ENCODE results near the gene RAPGEF3.

The RAPGEF3 gene

GRCh38 chr12:47776471-47777143, 17.9 kb upstream of the RAPGEF3 start:
- no peak for FAIRE-seq

DNA sequence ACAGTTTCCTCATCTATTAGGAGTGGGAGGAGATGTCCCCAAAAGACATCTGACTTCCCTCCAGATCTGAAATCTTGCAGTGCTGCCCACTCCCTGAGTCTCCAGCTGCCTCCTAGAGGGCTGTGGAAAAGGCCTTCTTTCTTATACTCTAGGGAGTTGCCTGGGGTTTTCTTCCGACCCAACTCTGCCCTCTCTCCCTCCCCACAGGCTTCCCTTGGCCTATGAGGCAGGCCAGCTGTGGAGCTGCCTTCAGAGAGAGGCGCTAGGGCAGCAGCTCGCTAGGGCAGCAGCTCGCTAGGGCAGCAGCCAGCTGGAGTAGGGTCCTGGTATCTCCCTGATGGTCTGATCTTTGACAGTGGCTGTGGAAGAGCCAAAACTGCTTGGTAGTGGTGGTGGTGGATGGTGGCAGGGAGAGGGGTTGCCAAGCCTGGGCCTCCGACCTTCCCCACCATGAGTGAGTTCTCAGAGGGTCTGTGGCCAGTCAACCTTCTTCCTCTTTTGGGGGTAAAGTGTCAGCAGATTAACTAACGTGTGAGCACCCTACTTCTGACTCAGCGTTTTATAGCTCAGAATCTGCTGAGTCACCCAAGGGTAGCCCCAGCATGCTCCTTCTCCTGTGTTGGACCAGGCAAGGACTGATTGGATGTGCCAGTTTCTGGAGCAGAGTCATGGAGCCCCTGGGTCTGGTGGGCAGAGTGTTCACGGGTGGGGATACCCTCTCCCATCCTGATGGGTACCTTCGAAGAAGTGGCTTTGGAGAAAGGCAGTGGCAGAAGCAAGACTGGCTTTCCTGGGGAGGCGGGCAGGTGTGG, 16.6 kb upstream of the RAPGEF3 start:
- FAIRE-seq = no peak

DNA sequence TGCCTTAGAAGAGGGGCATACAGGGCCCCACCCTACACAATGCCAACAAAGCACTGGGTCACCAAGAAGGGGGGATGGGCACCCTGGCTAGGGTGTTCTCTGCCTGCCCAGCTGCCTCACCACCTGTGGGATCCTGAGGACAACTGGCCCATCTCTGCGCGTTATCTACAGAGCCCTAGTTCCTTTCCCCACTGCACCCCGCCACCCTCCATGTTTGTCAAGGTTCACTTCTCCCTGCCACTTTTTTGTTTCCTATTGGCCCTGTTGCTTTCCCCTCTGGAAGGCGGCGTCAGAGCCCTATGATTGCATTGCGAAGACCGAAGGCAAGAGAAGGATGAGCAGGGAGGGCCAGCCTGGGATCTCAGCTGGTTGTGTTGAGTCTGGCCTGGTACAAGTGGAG, 16.0 kb upstream of the RAPGEF3 start:
- no peak for FAIRE-seq

DNA sequence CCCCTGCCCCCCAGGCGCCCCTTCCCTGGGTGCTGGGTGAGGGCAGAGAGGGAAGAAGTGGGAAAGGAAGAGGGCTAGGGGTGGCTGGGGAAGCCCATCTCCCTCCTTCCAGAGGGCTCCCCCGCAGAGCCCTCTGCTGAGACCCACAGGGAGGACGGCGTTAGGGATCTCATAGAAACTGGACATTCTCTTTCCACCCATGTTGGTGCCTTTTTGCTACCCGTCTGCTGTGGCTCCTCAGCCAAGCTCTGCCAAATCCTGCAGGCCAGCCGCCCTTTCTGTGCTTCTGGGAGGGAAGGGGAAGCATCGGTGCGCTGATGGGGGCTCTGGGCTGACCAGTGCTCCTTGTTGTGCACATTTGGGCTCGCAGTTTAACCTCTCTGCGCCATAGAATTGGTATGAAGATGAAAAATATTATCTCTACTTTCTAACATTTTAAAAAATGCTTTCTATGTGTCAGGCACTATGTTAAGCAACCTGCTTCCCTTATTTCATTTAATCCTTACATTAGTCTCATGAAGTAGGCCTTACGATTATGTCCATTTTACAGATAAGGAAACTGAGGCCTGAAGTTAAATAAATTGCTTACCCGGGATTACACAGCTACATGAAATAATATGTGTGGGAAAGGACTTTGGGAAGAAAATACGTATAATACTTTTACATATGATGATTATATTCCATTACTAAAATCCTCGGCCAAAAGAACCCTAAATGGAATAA, 15.3 kb upstream of the RAPGEF3 start:
- no peak for FAIRE-seq

- FAIRE-seq = no peak
Observed at GRCh38 chr12:47773062-47773857, 14.6 kb upstream of the RAPGEF3 start, which contains the start of gene SLC48A1. SLC48A1 (plus strand) TSS chr12:47773238; CDS start chr12:47773305, 67 bp downstream.

- FAIRE-seq = no peak
Observed at GRCh38 chr12:47772738-47773061, 14.0 kb upstream of the RAPGEF3 start.

GRCh38 chr12:47772094-47772660, 13.5 kb upstream of the RAPGEF3 start:
- no peak for FAIRE-seq

GRCh38 chr12:47771304-47771703, 12.6 kb upstream of the RAPGEF3 start:
- FAIRE-seq = no peak

- FAIRE-seq = no peak
Observed at GRCh38 chr12:47770086-47770726, 11.5 kb upstream of the RAPGEF3 start.

- FAIRE-seq = no peak
Observed at GRCh38 chr12:47769234-47770085, 10.8 kb upstream of the RAPGEF3 start.

- FAIRE-seq = no peak
Observed at GRCh38 chr12:47768323-47768811, 9.7 kb upstream of the RAPGEF3 start.

GRCh38 chr12:47767216-47767724, 8.6 kb upstream of the RAPGEF3 start:
- FAIRE-seq = no peak

- FAIRE-seq = no peak
Observed at GRCh38 chr12:47766502-47767215, 8.0 kb upstream of the RAPGEF3 start.

- no peak for FAIRE-seq
Observed at GRCh38 chr12:47763481-47764346, 5.0 kb upstream of the RAPGEF3 start.

- FAIRE-seq = no peak
Observed at GRCh38 chr12:47762850-47763465, 4.3 kb upstream of the RAPGEF3 start.

- no peak for FAIRE-seq
Observed at GRCh38 chr12:47758584-47758833, 171 bp downstream of the RAPGEF3 start.

- FAIRE-seq = no peak
Observed at GRCh38 chr12:47757840-47758583, 668 bp downstream of the RAPGEF3 start.

GRCh38 chr12:47757364-47757839, 1.3 kb downstream of the RAPGEF3 start:
- no peak for FAIRE-seq
